A673 (cell line): ENCODE measurements around the gene ATP6V0D1.

ENCODE experiments used
- EZH2 ChIP-seq: fragments of 200-600 bp; sonication (generic); IDR thresholded peaks from 2 replicates; pipeline ENCODE4 v1.6.1; 2017; ENCODE audit warnings: borderline replicate concordance, low read depth, mild to moderate bottlenecking, mixed read lengths, antibody characterized with exemption, low read length; ENCODE audit not compliant: poor library complexity, severe bottlenecking
- TF ChIP-seq, protein P1 (sequence below): fragments of 300-800, 200-600 bp; sonication (generic); conservative IDR thresholded peaks from 2 replicates; pipeline ENCODE4 v1.5.1; 2017; ENCODE audit warnings: low read depth, mild to moderate bottlenecking, antibody characterized with exemption, low read length, moderate library complexity, mixed read lengths

DNA sequence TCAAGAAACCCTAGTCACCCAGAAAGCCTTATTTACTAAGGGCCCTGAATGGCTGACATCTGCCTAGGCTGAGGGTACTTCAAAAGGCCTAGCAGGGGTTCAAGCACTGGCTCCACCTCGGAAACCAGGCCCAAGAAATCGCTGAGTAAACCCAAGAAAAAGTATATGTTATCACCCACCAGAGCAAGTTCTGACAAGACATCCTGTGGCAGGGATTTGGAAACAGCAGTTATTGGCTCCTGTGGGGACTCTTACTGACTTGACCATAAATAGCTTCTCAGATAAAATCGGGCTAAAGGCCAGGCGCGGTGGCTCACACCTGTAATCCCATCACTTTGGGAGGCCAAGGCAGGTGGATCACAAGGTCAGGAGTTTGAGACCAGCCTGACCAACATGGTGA lies 12.2 kb downstream of the ATP6V0D1 start:
- TF ChIP-seq, protein P1, sequence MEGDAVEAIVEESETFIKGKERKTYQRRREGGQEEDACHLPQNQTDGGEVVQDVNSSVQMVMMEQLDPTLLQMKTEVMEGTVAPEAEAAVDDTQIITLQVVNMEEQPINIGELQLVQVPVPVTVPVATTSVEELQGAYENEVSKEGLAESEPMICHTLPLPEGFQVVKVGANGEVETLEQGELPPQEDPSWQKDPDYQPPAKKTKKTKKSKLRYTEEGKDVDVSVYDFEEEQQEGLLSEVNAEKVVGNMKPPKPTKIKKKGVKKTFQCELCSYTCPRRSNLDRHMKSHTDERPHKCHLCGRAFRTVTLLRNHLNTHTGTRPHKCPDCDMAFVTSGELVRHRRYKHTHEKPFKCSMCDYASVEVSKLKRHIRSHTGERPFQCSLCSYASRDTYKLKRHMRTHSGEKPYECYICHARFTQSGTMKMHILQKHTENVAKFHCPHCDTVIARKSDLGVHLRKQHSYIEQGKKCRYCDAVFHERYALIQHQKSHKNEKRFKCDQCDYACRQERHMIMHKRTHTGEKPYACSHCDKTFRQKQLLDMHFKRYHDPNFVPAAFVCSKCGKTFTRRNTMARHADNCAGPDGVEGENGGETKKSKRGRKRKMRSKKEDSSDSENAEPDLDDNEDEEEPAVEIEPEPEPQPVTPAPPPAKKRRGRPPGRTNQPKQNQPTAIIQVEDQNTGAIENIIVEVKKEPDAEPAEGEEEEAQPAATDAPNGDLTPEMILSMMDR, result no peak
- TF ChIP-seq EZH2, result no peak
